ENCODE measurements around the gene CADM1. TPM values are rescaled to one million over a fixed set of nuclear protein-coding genes. Genes with fewer than 3 reads are reported as not detected.

Gene CADM1
- total and polyA plus RNA-seq, 2 experiments from 2014 or later, result 16.5 to 18.0 TPM

DNA sequence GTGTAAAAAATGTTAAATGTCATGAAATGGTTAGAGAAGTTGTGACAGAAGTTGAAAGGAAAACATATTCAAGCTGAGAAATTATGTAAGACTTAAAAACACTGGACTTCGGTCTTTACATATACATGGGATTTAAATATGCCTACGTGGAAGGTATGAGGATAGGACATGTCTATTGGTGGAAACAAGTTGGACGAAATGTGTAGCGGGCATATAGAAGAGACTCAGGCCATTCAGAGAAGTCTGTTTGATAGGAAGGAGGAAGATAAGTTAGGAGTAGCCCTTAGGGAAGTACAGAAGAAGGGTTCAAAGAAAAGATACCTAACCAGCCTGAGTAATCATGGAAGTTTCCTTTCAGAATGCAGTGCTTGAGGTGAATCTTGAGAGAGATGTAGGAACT is 14.7 kb downstream of the CADM1 start (continued):
- no peak for TF ChIP-seq POLR2AphosphoS5 (IDR thresholded peaks at IDR 0.05; ENCODE audit: low read depth)
- TF ChIP-seq STAT1 (IDR thresholded peaks at IDR 0.05; ENCODE audit: unreplicated experiment), result no peak
- no peak for TF ChIP-seq ZNF114 (CRISPR knock-in tag; IDR thresholded peaks at IDR 0.05)
- TF ChIP-seq, protein P1, sequence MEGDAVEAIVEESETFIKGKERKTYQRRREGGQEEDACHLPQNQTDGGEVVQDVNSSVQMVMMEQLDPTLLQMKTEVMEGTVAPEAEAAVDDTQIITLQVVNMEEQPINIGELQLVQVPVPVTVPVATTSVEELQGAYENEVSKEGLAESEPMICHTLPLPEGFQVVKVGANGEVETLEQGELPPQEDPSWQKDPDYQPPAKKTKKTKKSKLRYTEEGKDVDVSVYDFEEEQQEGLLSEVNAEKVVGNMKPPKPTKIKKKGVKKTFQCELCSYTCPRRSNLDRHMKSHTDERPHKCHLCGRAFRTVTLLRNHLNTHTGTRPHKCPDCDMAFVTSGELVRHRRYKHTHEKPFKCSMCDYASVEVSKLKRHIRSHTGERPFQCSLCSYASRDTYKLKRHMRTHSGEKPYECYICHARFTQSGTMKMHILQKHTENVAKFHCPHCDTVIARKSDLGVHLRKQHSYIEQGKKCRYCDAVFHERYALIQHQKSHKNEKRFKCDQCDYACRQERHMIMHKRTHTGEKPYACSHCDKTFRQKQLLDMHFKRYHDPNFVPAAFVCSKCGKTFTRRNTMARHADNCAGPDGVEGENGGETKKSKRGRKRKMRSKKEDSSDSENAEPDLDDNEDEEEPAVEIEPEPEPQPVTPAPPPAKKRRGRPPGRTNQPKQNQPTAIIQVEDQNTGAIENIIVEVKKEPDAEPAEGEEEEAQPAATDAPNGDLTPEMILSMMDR (conservative IDR thresholded peaks at IDR 0.05; ENCODE audit: low read depth in 2 of 2), result no peak
- no peak for TF ChIP-seq REST (IDR thresholded peaks at IDR 0.05; ENCODE audit: unreplicated experiment)
- TF ChIP-seq ZNF331 (CRISPR knock-in tag; IDR thresholded peaks at IDR 0.05; ENCODE audit: low read depth), result no peak
- no peak for TF ChIP-seq JUNB (IDR thresholded peaks at IDR 0.05; ENCODE audit: unreplicated experiment)

DNA sequence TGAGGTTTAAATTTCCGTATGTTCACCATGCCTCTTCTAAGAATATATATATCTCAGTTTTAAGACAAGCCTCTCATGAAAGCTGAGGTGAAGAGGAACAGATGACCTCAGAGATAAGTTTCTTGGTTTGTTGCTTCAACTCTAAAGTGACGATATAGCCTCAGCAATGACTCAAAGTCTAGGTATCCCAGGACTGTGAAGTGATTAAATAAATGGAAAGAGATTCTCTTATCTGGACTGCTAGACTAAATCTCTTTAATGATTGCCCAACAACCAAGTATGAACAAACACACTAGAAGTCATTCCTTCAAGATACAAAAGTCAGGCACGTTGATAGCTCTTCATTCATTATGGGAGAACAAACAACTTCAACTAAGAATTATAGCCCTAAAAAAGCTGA is 15.3 kb downstream of the CADM1 start:
- Mint-ChIP-seq H3K4me1 (peaks cover 7% of the 10 kb centered on the region), H3K27me3 (ENCODE audit: insufficient read depth, low read depth, poor library complexity) (no peaks in the 10 kb centered on the region), H3K27ac (no peak overlapping the region), H3K9me3 (no peaks in the 10 kb centered on the region), H3K36me3 (ENCODE audit: low read depth) (no peaks in the 10 kb centered on the region), H3K4me3 (no peak overlapping the region)
- no peaks in the 10 kb centered on the region for H4K20me1 ChIP-seq (replicated peaks; ENCODE audit: insufficient read depth)
- H3K4me3 ChIP-seq, result no peak overlapping the region
- DNase-seq (ENCODE audit: low spot score) (no peak), ATAC-seq (no peak)
- H3K4me2 ChIP-seq, result no peak overlapping the region
- no peaks in the 10 kb centered on the region for H3F3A ChIP-seq (replicated peaks; ENCODE audit: low read depth)
- no peaks in the 10 kb centered on the region for H3K79me2 ChIP-seq (replicated peaks; ENCODE audit: insufficient read depth)
- H3K36me3 ChIP-seq (ENCODE audit: insufficient read depth), result no peaks in the 10 kb centered on the region
- no peak overlapping the region for H2AFZ ChIP-seq
- 0 out of 2 replicates have a peak, but pooled peaks cover 6% of the 10 kb centered on the region for H3K4me1 ChIP-seq (ENCODE audit: insufficient read depth)
- no peak overlapping the region for H3K27ac ChIP-seq (ENCODE audit: low read depth)
- 0 out of 2 replicates have a peak, but pooled peaks cover 7% of the 10 kb centered on the region for H3K9me2 ChIP-seq (ENCODE audit: insufficient read depth)
- TF ChIP-seq POLR2AphosphoS5 (IDR thresholded peaks at IDR 0.05; ENCODE audit: low read depth) (no peak), REST (IDR thresholded peaks at IDR 0.05; ENCODE audit: unreplicated experiment) (no peak), ZNF114 (CRISPR knock-in tag; IDR thresholded peaks at IDR 0.05) (no peak), NANOG (IDR thresholded peaks at IDR 0.05; ENCODE audit: borderline replicate concordance) (no peak), STAT1 (IDR thresholded peaks at IDR 0.05; ENCODE audit: unreplicated experiment) (no peak), ZNF462 (CRISPR knock-in tag; IDR thresholded peaks at IDR 0.05) (no peak)
- no peaks in the 10 kb centered on the region for H3K27me3 ChIP-seq (ENCODE audit: insufficient read depth)
